Peyer's patch (tissue), 4 donors: ENCODE results near the gene DNAJC17. TPM values are rescaled to one million over a fixed set of nuclear protein-coding genes. Genes with fewer than 3 reads are reported as not detected.

Experiments
- DNase-seq, 3 donors: peaks; one replicate each; pipeline ENCODE4 v3.0.0-alpha.2; 2017 to 2019
- H3K27ac ChIP-seq, 4 donors: fragments of 200-600 bp; sonication (generic); one replicate each; pipeline ENCODE4 v1.5.1; 2016 to 2019
- H3K27me3 ChIP-seq, 2 donors: fragments of 200-600 bp; sonication (generic); one replicate each; pipeline ENCODE4 v1.5.1; 2019
- H3K36me3 ChIP-seq, 3 donors: fragments of 200-600 bp; sonication (generic); one replicate each; pipeline ENCODE4 v1.5.1; 2016 to 2019
- H3K4me1 ChIP-seq, 4 donors: fragments of 200-600 bp; sonication (generic); one replicate each; pipeline ENCODE4 v1.5.1; 2016 to 2019
- H3K4me3 ChIP-seq, 4 donors: fragments of 200-600 bp; sonication (generic); 1 replicate in 3 of 4; 2 replicates in 1 of 4; pipeline ENCODE4 v1.5.1; 2016 to 2019; ENCODE audit warnings: mild to moderate bottlenecking in 1 of 4
- H3K9me3 ChIP-seq, 4 donors: fragments of 200-600 bp; sonication (generic); one replicate each; pipeline ENCODE4 v1.5.1; 2016 to 2019; ENCODE audit warnings: mild to moderate bottlenecking in 1 of 4
- CTCF ChIP-seq, 6 experiments: fragments of 450-650 bp in 4 of 6; fragments of 200-600 bp in 2 of 6; sonication (generic) in 1 of 6; IDR thresholded peaks; one replicate each; pipeline ENCODE4 v1.5.1; 2017 to 2019; ENCODE audit warnings: antibody characterized with exemption in 6 of 6, mild to moderate bottlenecking in 3 of 6, moderate library complexity in 1 of 6
- POLR2A ChIP-seq, 2 donors: fragments of 450-650 bp; IDR thresholded peaks; one replicate each; pipeline ENCODE4 v1.5.1; 2017; ENCODE audit warnings: antibody characterized with exemption in 2 of 2, mild to moderate bottlenecking in 2 of 2, moderate library complexity in 2 of 2
- total RNA-seq, 4 donors: library from RNA; depleted of rRNA; stranded (reverse); fragments of >200 nt; gene quantifications; one replicate each; pipeline ENCODE4 v1.1.0, GENCODE V29; 2016

Gene DNAJC17
- 10 to 100 TPM; 26.9 to 37.1 (median 32.9) TPM for total RNA-seq

GRCh38 chr15:40807028-40807887 lies at the start of gene DNAJC17, which contains the start of gene ZFYVE19:
TSS of gene DNAJC17 (minus strand) at chr15:40807473. CDS start at chr15:40807446, 27 bp downstream.
TSS of gene ZFYVE19 (plus strand) at chr15:40807089. CDS start at chr15:40807590, 501 bp downstream.
- H3K4me3 ChIP-seq: peak within 1 kb of the TSS; percentile 70 to 94 (median 90)
- no peaks in the 10 kb centered on the region for H3K9me3 ChIP-seq
- peak; percentile 96 to 98 (median 96) for DNase-seq
- H3K4me1 ChIP-seq: peaks cover 0 to 46% (median 11%) of the 10 kb centered on the region in 4 donors
- peak within 1 kb of the TSS; percentile 91 to 97 (median 96) for H3K27ac ChIP-seq
- peak; percentile 49 to 63 for TF ChIP-seq POLR2A (IDR thresholded peaks at IDR 0.05)
- peak in 4 of 6 experiments; percentile 11 to 44 (median 35) for TF ChIP-seq CTCF (IDR thresholded peaks at IDR 0.05)
- H3K27me3 ChIP-seq: no peaks in the 10 kb centered on the region
- peaks cover 0 to 15% (median 0%) of the 10 kb centered on the region in 3 donors for H3K36me3 ChIP-seq

DNA sequence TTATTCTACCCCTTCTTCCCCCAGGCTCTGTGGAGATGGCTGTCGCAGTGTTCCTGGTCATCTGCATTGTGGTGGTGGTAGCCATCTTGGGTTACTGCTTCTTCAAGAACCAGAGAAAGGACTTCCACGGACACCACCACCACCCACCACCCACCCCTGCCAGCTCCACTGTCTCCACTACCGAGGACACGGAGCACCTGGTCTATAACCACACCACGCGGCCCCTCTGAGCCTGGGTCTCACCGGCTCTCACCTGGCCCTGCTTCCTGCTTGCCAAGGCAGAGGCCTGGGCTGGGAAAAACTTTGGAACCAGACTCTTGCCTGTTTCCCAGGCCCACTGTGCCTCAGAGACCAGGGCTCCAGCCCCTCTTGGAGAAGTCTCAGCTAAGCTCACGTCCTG lies 49.5 kb upstream of the DNAJC17 start:
- Histone ChIP-seq H3K9me3 (no peaks in the 10 kb centered on the region), H3K36me3 (peaks cover 0 to 47% (median 0%) of the 10 kb centered on the region in 3 donors), H3K4me1 (peaks cover 0 to 34% (median 7%) of the 10 kb centered on the region in 4 donors), H3K4me3 (no peak overlapping the region), H3K27me3 (no peaks in the 10 kb centered on the region), H3K27ac (peak overlapping the region in 3 of 4 donors; percentile 16 to 78 (median 41))
- no peak for DNase-seq
- TF ChIP-seq CTCF (IDR thresholded peaks at IDR 0.05): no peak
- no peak for TF ChIP-seq POLR2A (IDR thresholded peaks at IDR 0.05)

GRCh38 chr15:40855706-40856234 lies 48.5 kb upstream of the DNAJC17 start:
- H3K36me3 ChIP-seq: peaks cover 0 to 55% (median 0%) of the 10 kb centered on the region in 3 donors
- no peak for DNase-seq
- H3K4me1 ChIP-seq: peaks cover 0 to 43% (median 7%) of the 10 kb centered on the region in 4 donors
- H3K9me3 ChIP-seq: no peaks in the 10 kb centered on the region
- H3K4me3 ChIP-seq: no peak overlapping the region
- TF ChIP-seq POLR2A (IDR thresholded peaks at IDR 0.05) (no peak), CTCF (IDR thresholded peaks at IDR 0.05) (no peak)
- peak overlapping the region in 1 of 4 donors; percentile 78 for H3K27ac ChIP-seq
- H3K27me3 ChIP-seq: no peaks in the 10 kb centered on the region

- peaks cover 0 to 52% (median 7%) of the 10 kb centered on the region in 4 donors for H3K4me1 ChIP-seq
- H3K36me3 ChIP-seq: peaks cover 0 to 65% (median 0%) of the 10 kb centered on the region in 3 donors
- no peak overlapping the region for H3K27ac ChIP-seq
- no peaks in the 10 kb centered on the region for H3K9me3 ChIP-seq
- no peak overlapping the region for H3K4me3 ChIP-seq
- TF ChIP-seq CTCF (IDR thresholded peaks at IDR 0.05): no peak
- no peaks in the 10 kb centered on the region for H3K27me3 ChIP-seq
- no peak for DNase-seq
These were observed 46.9 kb upstream of the DNAJC17 start for GRCh38 chr15:40854161-40854560.

- no peak for DNase-seq
- Histone ChIP-seq H3K9me3 (no peaks in the 10 kb centered on the region), H3K4me3 (no peak overlapping the region), H3K4me1 (peaks cover 0 to 52% (median 7%) of the 10 kb centered on the region in 4 donors), H3K36me3 (peaks cover 0 to 62% (median 0%) of the 10 kb centered on the region in 3 donors), H3K27me3 (no peaks in the 10 kb centered on the region), H3K27ac (peak overlapping the region in 2 of 4 donors; percentile 52 to 62)
- TF ChIP-seq CTCF (IDR thresholded peaks at IDR 0.05): no peak
- TF ChIP-seq POLR2A (IDR thresholded peaks at IDR 0.05): no peak
These were observed 46.1 kb upstream of the DNAJC17 start for GRCh38 chr15:40853241-40853890.
